Measurements from ENCODE around the gene SOCS1.
A peak's percentile ranks its signal among the peaks of the same experiment; 100 is the strongest.

Gene SOCS1

DNA sequence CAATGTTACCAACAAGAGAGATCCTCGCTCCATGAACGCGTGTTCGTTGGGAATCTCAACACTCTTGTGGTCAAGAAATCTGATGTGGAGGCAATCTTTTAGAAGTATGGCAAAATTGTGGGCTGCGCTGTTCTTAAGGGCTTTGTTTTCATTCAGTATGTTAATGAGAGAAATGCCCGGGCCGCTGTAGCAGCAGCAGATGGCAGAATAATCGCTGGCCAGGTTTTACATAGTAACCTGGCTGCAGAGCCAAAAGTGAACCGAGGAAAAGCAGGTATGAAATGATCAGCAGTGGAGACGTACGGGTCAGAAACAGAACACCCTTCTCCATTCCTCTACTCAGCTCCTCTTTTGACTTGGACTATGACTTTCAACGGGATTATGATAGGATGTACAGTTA is 13.3 kb downstream of the SOCS1 start:
- DNase-seq: no peak

DNA sequence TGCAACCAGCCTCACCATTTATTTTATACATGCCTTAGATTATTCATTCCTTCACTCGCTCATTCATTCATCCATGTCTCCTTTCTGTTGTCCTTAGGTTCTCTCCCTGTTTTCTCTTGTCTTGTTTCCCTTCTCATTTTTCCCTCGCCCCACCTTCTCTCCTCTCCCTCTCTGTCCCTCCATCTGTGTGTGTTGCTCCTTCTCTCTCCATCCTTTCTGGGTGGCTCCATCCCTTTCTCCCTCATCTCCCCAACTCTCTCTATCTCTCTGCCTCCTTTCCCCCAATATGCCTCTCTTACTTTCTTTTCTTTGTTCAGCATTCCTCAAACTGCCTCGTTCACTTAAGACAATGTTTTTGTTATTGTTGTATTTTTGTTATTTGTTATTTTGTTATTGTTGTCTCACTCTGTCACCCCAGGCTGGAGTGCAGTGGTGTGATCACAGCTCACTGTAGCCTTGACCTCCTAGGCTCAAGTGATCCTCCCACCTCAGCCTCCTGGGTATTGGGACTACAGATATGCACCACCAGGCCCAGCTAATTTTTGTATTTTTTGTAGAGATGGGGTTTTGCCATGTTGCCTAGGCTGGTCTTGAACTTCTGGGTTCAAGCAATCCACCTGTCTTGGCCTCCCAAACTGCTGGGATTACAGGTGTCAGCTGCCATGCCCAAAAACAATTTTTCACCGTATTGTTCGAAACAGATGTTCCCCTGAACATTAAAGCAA is 14.4 kb downstream of the SOCS1 start:
- DNase-seq: no peak

DNA sequence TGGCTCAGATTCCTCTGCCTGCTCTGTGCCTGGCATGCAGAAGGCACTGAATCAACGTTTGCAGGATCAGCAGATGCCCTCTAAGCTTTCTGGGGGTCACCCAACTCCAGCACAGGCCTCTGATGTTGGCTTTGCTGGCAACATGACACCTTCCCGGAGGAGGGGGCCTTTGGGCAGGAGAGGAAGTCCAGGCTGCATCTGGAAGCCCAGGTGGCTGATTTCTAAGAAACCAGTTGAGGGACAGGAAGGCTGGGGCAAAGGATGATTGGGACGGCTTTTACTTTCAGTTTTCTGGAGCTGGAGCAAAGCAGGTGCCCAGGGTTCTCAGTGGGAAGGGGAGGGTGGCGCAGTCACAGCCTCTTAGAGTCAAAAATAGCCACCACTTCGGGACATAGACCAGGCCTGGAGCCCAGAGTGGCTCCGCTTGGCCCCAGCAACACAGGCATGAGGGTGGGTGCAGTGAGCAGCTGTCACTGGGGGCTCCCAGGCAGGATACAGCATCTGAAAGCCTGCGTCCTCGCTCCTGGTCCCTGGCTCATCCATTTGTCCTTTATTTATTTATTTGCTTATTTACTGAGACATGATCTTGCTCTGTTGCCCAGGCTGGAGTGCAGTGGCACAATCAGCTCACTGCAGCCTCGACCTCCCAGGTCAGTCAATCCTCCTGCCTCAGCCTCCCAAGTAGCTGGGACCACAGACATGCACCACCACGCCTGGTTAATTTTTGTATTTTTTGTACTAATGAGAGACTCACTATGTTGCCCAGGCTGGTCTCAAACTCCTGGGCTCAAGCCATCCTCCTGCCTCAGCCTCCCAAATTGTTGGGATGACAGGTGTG is 15.1 kb downstream of the SOCS1 start:
- DNase-seq: no peak

DNA sequence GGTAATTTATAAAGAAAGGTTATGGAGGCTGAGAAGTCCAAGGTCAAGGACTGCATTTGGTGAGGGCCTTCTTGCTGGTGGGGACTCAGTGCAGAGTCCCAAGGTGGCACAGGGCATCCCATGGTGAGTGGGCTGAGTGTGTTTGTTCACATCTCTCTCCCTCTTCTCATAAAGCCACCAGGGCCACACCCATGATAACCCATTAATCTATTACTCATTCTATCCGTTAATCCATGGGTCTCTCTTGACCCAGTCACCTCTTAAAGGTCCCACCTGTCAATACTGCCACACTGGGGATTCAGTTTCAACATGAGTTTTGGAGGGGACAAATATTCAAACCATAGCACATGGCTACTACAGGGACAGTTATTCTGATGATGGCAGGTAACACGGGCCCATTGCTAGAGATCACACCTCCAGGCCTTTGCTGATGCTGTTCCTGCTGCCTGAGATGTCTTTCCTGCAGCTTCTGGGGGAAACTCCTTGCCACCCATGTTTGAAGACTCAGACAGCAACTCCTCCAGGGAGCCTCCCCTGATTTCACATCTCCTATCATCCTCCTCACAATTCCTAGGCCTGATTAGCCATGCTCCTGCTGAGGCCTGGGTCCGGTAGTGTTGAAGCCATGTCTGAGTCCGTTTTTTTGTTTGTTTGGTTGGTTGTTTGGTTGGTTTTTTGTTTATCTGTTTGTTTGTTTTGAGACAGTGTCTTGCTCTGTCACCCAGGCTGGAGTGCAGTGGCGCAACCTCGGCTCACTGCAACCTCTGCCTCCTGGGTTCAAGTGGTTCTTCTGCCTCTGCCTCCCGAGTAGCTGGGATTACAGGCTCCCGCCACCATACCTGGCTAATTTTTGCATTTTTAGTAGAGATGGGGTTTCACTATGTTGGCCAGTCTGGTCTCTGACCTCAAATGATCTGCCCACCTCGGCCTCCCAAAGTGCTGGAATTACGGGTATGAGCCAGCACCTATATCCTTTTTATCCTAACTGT is 16.1 kb downstream of the SOCS1 start:
- no peak for DNase-seq

DNA sequence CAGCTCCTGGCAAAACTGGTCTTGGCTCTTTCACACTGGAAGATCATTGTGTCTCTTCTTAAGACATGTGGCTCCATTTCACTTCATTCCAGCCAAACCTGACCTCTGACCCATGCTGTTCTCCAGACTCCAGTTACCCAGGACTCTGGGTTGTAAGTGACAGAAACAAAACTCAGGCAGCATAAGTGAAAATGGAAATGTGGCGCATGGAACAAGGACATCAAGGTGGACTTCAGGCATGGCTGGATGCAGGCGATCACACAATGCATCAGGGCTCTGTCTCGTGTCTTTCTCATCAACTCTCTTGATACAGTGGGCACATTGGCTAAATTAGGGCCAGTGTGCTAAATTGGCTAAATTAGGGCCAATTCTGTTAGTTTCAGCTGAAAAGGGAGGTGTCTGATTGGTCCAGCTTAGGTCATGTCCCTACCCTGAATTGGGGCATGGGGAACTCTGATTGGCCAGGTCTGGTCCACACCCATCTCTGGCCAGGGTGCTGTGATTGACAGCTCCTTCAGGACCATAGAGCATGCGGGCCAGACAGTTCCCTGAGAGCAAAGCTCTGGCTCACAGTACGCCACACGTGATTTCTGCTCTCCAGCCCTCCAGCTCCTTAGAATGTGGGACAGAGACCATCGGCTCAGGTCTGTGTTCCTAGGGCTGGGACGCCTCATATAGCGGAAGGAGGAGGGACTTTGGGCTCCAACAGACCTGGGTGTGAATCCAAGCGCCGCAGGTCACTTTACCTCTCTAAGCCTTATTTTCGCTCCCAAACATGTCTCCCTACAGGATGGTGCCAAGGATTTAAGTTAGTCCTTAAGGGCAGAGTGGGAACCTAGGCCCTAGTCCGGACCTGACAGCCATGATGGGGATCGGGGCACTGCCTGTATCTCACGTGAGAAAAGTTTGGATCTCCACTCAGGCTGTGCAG is 17.5 kb downstream of the SOCS1 start:
- no peak for DNase-seq

DNA sequence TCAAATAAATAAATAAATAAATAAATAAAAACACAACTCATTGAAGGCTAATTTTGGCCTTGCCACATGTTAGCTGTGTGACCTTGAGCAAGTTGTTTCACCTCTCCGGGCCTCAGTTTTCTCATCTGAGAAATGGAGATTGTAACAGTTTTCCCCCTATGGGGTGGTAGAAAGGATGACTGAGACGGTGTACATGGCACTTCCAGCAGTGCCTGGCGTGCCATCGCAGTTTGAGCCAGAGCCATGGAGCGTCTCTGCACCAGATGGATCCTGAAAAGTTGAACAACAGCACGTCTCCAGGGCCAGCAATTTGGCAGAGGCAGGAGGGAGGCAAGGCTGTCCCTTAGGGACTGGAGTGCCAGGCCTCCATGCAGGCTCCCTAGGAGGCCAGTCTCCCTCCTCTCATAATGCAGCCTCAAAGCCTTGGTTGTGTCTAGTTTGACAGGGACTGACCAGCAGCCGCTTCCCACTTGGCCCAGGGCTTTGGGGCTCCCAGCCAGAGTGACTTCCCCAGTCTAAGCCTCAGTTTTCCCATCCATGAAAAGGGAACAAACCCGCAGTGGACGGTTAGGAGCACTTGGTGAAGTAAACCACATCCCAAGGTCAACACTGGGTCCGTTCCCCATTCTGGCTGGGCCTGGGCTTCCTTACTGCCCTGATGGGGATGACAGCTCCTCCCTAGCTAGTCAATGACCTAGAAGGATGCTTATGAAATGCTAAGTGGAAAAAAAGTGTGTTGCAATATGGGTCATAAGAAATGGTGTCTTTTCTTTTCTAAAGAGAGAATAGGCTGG is 19.3 kb downstream of the SOCS1 start:
- DNase-seq: no peak

DNA sequence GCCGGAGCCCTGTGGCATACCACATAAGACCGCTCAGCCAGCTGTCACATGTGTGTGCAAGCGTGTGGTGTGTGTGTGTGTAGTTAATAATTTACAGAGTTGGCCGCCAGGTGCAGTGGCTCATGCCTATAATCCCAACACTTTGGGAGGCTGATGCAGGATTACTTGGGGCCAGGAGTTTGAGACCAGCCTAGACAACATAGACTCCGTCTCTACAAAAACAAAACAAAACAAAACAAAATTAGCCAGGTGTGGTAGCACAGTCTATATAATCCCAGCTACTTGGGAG is 20.4 kb downstream of the SOCS1 start:
- no peak for DNase-seq

DNA sequence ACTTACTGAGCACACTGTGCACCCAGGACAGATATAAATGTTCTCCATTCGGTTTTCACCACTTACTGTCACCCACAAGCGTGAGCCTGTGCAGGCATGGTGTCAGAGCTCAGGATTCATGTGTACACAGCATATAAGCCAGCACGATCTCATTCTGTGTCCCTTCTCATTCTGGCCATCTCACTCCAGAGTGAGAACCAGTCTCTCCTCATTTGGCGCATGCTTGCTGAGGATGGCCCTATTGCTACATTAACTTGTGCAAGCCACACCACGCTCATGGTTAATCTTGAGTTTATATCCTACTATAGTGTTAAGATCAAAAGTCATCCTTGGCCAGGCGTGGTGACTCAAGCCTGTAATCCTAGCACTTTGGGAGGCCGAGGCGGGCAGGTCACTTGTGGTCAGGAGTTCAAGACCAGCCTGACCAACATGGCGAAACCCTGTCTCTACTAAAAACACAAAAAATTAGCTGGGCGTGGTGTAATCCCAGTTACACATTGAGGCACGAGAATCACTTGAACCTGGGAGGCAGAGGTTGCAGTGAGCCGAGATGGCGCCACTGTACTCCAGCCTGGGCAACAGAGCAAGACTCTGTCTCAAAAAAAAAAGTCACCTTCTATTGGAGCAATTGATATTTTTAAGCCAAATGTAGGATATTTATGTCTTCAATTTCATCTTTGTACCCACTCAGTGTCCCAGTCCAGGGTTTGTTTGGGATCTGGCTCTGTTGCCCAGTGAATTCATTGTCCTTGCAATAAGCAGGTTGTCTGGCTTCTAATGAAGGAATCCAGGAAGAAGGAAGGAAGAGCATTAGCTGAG is 20.9 kb downstream of the SOCS1 start:
- no peak for DNase-seq

DNA sequence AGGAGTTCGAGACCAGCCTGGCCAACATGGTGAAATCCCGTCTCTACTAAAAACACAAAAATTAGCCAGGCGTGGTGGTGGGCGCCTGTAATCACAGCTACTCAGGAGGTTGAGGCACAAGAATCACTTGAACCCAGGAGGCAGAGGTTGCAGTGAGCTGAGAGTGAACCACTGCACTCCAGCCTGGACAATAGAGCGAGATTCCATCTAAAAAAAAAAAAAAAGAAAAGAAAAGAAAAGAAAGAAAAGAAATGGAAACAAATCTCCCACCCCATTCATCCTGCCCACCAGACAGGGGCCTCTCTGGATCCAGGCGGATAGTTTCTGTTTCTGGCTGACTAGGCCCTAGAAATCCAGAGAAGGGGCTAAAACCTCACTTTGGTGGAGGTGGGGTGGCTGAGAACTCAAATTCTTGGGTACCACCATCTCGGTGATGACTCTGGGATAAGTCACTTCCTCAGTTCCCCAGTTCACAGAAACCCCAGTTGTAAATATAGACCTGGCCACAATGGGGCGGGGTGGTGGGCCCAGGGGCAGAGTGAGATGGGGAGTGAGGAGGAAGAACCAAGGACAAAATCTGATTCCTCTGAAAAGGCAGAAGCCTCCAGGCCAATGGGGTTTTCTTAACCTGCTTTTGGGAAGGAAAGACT is 22.2 kb downstream of the SOCS1 start:
- peak; percentile 89 for DNase-seq

DNA sequence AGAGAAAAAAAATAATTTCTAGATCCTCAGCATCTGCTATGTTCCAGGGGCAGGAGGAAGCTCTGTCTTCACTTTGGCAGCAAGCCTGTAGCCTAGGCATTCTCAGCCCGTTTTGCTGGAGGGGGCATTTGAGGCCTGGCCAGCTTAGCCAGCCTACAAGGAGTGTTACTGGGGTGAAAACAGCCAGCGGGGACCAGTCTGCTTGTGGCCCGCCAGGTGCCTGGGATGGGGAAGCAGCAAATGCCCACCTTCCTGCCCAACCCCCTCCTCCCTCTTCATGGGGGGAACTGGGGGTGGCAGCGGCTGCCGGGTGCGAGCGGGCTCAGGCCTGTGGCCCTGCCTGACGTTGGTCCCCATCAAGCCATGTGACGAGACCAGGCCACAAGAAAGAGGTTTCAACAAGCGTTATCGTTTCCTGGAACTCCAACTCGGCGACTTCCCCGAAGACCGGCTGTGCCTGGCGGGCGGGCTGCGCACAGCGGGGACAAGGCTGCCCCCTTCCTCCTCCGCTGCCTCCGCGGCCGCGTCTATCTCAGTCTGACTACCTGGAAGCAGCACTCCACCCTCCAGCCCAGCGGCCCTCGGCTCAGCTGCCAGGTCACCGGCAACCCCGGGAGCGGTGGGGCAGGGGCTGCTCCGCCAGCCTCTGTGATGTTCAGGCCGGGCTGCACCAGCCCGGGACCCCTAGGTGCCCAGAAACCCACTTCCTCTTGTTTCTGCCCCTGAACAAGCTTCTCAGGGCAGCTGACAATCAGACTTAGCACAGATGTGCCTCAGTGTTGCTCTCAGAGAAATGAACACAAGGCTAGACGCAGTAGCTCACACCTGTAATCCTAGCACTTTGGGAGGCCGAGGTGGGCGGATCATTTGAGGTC is 22.9 kb downstream of the SOCS1 start:
- peak; percentile 96 for DNase-seq

DNA sequence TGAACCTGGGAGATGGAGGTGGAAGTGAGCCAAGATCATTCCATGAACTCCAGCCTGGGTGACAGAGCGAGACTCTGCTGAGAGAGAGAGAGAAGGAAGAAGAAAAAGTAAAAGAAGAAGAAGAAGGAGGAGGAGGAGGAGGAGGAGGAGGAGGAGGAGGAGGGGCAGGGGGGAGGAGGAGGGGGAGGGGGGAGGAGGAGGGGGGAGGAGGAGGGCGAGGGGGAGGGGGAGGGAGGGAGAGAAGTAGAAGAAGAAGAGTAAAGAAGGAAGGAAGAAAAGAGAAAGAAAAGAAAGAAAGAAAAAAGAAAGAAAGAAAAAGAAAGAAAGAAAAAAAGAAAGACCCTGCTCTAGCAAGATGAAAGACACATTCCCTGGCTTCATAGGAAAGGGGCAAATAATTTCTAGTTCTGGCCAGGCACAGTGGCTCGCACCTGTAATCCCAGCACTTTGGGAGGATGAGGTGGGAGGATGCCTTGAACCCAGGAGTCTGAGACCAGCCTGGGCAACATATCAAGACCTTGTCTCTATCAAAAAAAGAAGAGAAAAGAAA is 23.6 kb downstream of the SOCS1 start:
- DNase-seq: no peak

DNA sequence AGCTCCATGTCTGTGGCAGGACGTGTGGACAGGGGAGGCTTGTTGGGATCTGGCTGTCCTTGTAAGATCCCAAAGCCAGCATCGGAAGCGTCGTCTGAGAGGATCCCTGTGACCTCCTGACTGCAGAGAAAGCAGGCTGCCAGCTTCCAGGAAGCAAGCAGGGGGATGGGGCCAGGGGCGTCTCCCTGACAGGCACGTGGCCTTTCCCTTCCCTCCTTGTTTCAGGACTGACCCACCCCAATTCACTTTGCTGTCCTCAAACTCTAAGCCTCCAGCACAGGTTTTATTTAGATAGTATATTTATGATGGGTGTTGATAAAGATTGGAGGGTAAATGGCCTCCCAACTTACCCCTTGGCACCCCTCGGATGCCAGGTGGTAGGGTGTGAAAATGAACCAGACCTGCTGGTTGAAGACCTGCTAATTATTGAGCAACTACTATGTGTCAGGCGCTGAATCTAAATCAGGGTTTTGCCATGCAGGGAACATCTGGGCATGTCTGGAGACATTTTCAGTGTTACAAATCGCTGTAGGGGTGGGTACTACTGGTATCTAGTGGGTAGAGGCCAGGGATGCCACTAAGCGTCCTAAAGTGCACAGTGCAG is 24.5 kb downstream of the SOCS1 start:
- DNase-seq: no peak

DNA sequence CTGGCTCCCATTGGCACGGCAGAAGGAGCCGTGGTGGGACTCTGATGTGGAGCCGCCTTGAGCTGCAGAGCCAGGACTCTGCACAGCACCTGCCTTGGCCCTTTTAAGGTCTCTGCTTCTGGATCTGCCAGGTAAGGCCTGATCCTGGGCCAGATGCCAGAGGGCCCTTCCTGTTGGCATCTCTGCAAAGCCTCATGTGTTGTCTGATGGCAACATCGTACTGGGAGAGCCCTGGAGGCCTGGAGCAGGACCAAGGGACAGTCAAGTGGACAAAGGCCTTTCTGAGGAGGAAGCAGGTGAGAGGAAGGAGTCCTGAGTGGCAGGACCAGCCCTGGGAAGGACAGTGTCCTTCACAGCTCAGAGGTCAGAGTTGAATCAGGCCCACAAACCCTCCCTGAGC is 26.1 kb downstream of the SOCS1 start:
- no peak for DNase-seq

DNA sequence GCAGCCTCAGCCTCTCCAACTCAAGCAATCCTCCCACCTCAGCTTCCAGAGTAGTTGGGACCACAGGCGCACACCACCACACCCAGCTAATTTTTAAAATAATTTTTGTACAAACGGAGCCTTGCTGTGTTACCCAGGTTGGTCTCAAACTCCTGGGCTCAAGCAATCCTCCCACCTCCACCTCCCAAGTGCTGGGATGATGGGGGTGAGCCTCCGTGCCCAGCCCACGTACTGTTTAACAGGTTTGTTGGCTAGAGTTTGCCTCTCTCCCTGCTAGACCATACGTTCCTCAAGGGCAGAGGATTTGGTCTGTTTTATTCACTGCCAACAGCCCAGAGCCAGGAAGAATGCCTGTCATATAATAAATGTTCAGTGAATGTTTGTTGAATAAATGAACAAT is 26.6 kb downstream of the SOCS1 start:
- DNase-seq: no peak

DNA sequence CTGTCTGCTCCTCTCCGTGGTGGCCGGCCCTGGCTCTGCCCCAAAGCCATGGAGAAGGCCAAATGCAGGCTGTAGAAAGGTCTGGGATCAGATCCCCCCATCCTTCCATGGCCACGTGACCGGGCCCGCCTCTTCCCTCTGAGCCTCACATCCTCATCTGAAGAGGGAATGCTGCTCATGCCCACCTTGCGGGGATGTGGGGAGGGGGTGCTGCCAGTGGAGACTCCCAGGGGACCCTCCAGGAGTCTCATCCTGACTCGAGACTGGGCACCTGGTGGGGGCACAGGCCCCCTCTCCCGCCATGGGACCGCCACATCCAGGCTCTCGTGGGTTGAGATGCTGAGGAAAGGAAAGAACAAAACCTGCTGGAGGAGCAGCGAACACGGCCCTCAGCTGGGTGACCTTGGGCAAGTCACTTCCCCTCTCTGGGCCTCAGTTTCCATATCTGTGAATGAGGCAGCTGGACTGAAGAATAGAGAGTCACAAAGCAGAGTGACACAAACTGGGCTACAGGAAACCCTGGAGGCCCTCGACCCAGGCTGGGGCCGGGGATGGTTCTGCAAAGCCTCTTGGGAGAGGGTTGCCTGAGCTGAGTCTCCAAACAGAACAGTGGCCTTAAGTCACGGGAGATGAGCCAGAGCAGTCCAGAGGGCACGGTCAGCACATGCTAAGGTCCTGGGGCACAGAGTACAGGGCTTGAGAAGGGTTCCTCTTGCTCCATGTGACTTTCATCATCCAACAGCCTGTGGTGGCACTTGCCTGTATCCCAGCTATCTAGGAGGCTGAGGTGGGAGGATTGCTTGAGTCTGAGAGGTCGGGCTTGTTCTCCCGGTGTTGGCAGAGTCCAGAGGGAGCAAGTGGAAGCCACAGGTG is 30.1 kb downstream of the SOCS1 start:
- DNase-seq: no peak

DNA sequence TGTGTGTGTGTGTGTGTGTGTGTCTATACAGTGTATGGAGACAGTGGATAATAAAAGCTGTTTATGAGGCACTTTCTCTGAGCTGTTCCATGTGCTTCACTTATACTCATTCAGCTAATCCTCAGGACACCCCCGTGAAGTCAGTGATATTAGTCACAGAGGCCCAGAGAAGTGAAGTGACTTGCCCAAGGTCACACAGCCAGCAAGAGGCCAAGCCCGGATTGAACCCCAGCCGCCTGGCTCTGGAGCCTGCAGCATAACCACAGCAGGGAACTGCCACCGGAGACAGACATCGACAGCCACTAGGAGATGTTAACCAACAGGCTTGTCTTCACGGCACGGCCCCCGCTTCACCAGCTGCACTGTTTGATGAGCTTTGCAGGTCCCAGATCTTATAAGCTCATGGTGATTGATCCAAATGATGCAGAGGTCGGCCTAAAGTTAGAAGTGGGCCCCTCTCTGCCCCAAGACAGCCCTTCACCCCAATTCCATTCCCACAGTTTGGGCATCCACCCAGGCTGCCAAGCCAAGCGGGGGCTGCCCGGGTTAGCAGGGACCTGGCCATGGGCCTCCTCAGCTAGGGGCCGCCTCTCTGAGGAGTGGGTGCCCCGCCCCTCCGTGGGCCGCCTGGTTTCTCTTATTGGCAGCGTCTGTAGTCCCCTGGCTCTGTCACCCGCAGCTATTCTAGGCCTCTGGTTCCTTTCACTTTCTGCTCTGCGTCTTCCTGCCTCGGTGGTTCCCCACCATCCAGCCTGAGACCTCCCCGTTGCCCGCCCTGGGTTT is 30.9 kb downstream of the SOCS1 start:
- DNase-seq: peak; percentile 94
